ENCODE data around the gene PARP9.
A peak's percentile ranks its signal among the peaks of the same experiment; 100 is the strongest.

The PARP9 gene

GRCh38 chr3:122558605-122559004, 5.5 kb downstream of the PARP9 start:
- Histone ChIP-seq H3K9me3 (ENCODE audit: control insufficient read depth, insufficient read depth, low read length) (no peaks in the 10 kb centered on the region), H3K4me1 (ENCODE audit: insufficient read depth, low read length) (peaks cover 12% of the 10 kb centered on the region), H3K36me3 (ENCODE audit: insufficient read depth, low read length) (no peaks in the 10 kb centered on the region; the same call in 1 of the 2 replicates), H3K9ac (ENCODE audit: low read depth, low read length) (no peak overlapping the region)

DNA sequence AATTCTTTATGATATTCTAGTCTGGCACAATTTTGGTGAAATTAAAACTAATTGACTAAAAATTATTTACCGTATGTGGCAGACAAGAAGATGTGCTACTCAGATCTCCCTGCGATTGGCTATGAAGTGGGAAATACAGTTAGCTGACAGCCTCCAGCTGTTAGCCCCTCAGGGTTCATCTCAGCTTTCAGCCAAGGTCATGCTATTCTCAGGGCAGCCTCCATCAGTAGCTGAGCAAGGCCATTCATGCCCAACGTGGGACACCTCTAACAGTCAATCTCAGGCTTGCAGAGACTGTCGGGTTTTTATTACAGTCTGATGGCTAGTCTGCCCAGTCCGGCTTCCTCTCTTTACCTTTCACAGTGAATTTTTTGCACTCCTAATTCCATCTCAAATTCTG, 6.7 kb downstream of the PARP9 start:
- Histone ChIP-seq H3K9me3 (ENCODE audit: control insufficient read depth, insufficient read depth, low read length) (no peaks in the 10 kb centered on the region), H3K9ac (ENCODE audit: low read depth, low read length) (no peak overlapping the region), H3K36me3 (ENCODE audit: insufficient read depth, low read length) (no peaks in the 10 kb centered on the region; the same call in 1 of the 2 replicates), H3K4me1 (ENCODE audit: insufficient read depth, low read length) (peaks cover 12% of the 10 kb centered on the region)

DNA sequence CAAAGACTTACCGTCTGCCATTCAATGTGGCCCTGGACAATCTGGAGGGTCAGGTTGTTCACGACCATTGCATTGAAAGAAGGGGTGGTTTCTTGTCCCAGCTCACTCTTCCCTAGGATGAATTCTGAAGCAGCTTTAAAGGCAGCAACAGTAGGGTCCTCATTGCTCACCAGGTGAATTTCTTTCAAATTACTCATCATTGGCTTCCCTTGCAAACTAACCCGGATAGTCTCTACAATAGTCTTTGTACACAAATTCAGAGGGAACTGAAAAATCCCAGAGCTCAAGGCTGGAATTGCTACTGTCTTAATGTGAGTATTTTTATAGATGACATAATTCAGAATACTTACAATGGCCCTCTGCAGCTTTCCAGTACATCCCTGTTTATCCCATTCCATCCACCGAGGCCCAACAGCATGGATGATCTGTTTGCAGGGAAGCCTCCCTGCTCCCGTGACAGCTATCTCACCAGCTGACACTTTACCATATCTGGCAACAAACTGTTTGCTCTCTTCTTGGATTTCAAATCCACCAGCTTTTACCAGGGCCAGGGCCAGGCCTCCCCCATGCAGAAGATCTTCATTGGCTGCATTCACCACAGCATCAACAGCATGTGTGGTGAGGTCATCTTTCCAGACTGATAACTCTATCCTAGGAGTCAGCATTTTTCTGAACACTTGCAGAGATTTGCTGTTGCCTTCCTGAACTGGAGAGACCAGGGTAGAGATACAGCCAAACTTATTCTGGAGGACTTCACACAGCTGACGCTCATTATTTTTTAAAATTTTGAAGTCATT, 8.6 kb downstream of the PARP9 start:
- no peaks in the 10 kb centered on the region for H3K9me3 ChIP-seq (ENCODE audit: control insufficient read depth, insufficient read depth, low read length)
- H3K4me1 ChIP-seq (ENCODE audit: insufficient read depth, low read length), result peaks cover 12% of the 10 kb centered on the region
- H3K36me3 ChIP-seq (ENCODE audit: insufficient read depth, low read length), result no peaks in the 10 kb centered on the region; the same call in 1 of the 2 replicates
- H3K9ac ChIP-seq (ENCODE audit: low read depth, low read length), result no peak overlapping the region

GRCh38 chr3:122553171-122553570, 10.9 kb downstream of the PARP9 start:
- no peak overlapping the region for H3K9ac ChIP-seq (ENCODE audit: low read depth, low read length)
- no peaks in the 10 kb centered on the region for H3K9me3 ChIP-seq (ENCODE audit: control insufficient read depth, insufficient read depth, low read length)
- no peaks in the 10 kb centered on the region for H3K36me3 ChIP-seq (ENCODE audit: insufficient read depth, low read length)
- H3K4me1 ChIP-seq (ENCODE audit: insufficient read depth, low read length), result peaks cover 8% of the 10 kb centered on the region

- no peaks in the 10 kb centered on the region for H3K36me3 ChIP-seq (ENCODE audit: insufficient read depth, low read length)
- no peak overlapping the region for H3K9ac ChIP-seq (ENCODE audit: low read depth, low read length)
- H3K4me1 ChIP-seq (ENCODE audit: insufficient read depth, low read length), result no peaks in the 10 kb centered on the region; the same call in 1 of the 2 replicates
- no peaks in the 10 kb centered on the region for H3K9me3 ChIP-seq (ENCODE audit: control insufficient read depth, insufficient read depth, low read length)
Observed at GRCh38 chr3:122548619-122549018, 15.5 kb downstream of the PARP9 start.

DNA sequence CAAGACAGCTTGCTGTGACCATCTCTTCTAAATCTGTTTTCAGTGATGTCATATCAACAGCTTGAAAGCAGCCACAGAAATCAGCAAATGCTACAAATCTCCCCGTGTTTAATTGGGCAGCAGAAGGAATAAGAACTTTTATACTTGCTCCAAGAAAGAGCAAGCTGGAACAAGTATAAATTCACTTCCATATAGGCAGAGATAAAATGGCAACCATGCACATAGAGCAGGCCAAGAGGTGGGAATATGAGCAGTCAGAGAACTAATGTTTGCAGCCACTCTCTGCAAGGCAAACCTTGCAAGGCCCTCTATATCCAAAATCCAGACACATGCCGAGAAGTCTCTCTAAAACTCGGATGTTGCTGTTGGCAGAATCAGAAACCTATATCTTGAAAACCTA, 16.0 kb downstream of the PARP9 start:
- Histone ChIP-seq H3K36me3 (ENCODE audit: insufficient read depth, low read length) (no peaks in the 10 kb centered on the region), H3K4me1 (ENCODE audit: insufficient read depth, low read length) (no peaks in the 10 kb centered on the region; the same call in 1 of the 2 replicates), H3K9ac (ENCODE audit: low read depth, low read length) (no peak overlapping the region), H3K9me3 (ENCODE audit: control insufficient read depth, insufficient read depth, low read length) (no peaks in the 10 kb centered on the region)

DNA sequence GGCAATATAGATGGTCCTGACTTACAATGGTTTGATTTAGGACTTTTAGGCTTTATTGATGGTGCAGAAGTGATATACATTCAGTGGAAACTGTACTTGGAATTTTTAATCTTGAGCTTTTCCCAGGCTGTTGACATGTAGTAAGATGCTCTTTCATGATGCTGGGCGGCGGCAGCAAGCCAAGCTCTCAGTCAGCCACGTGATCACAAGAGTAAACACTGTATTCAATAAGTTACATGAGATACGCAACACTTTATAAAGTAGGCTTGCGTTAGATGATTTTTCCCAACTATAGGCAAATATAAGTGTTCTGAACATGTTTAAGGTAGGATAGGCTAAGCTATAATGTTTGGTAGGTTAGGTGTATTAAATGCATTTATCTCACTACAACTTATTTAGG, 17.9 kb downstream of the PARP9 start:
- no peak overlapping the region for H3K9ac ChIP-seq (ENCODE audit: low read depth, low read length)
- no peaks in the 10 kb centered on the region for H3K36me3 ChIP-seq (ENCODE audit: insufficient read depth, low read length)
- H3K4me1 ChIP-seq (ENCODE audit: insufficient read depth, low read length), result no peaks in the 10 kb centered on the region
- H3K9me3 ChIP-seq (ENCODE audit: control insufficient read depth, insufficient read depth, low read length), result no peaks in the 10 kb centered on the region

GRCh38 chr3:122538956-122539490, 25.1 kb downstream of the PARP9 start:
- H3K36me3 ChIP-seq (ENCODE audit: insufficient read depth, low read length), result no peaks in the 10 kb centered on the region; the same call in 1 of the 2 replicates
- H3K9me3 ChIP-seq (ENCODE audit: control insufficient read depth, insufficient read depth, low read length), result no peaks in the 10 kb centered on the region
- H3K9ac ChIP-seq (ENCODE audit: low read depth, low read length), result no peak overlapping the region
- H3K4me1 ChIP-seq (ENCODE audit: insufficient read depth, low read length), result peaks cover 31% of the 10 kb centered on the region

DNA sequence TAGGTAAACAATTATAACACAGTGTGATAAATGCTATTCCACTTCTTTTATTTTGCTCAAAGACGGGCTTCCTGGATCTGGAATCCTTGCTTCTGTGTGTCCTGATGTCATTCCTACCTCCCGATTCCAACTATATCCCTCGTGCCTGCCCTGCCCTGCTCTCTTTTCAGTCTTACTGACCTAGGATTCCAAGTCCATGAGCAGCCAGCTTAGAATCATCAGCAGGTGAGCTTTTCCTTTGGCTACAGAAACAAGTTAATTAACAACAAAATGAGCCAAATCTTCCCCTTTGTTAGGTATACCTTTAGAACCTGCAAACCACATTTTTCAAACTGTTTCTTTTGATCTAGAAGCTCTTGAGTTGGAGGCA, 27.5 kb downstream of the PARP9 start:
- peaks cover 34% of the 10 kb centered on the region for H3K4me1 ChIP-seq (ENCODE audit: insufficient read depth, low read length)
- no peaks in the 10 kb centered on the region for H3K9me3 ChIP-seq (ENCODE audit: control insufficient read depth, insufficient read depth, low read length)
- H3K9ac ChIP-seq (ENCODE audit: low read depth, low read length), result 0 out of 2 replicates have a peak overlapping the region, but pooled peaks have one; percentile 1
- H3K36me3 ChIP-seq (ENCODE audit: insufficient read depth, low read length), result no peaks in the 10 kb centered on the region; the same call in 1 of the 2 replicates

- Histone ChIP-seq H3K36me3 (ENCODE audit: insufficient read depth, low read length) (no peaks in the 10 kb centered on the region; the same call in 1 of the 2 replicates), H3K9ac (ENCODE audit: low read depth, low read length) (0 out of 2 replicates have a peak overlapping the region, but pooled peaks have one; percentile 1), H3K9me3 (ENCODE audit: control insufficient read depth, insufficient read depth, low read length) (no peaks in the 10 kb centered on the region), H3K4me1 (ENCODE audit: insufficient read depth, low read length) (peaks cover 34% of the 10 kb centered on the region)
Observed at GRCh38 chr3:122535964-122536631, 28.0 kb downstream of the PARP9 start.

DNA sequence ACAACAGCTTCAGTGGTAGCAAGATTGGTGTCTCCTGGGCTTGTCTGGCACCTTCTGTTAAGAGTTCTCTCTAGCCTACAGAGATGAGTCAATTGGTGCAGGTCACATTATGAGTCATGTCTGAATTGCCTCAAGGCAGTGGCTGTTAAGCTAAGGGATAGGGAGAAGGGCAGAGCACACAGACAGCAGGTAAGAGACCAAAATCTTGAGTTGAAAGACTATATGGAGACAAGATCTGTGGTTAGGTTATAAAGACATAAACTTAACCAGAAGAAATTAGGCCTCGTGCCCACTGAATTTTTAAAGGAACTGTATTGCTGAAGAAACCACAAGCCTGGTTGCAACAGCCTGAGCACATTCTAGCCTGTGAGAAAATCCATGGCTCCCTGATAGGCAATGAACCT, 30.2 kb downstream of the PARP9 start:
- Histone ChIP-seq H3K9me3 (ENCODE audit: control insufficient read depth, insufficient read depth, low read length) (no peaks in the 10 kb centered on the region), H3K36me3 (ENCODE audit: insufficient read depth, low read length) (no peaks in the 10 kb centered on the region; the same call in 1 of the 2 replicates), H3K4me1 (ENCODE audit: insufficient read depth, low read length) (peaks cover 34% of the 10 kb centered on the region), H3K9ac (ENCODE audit: low read depth, low read length) (no peak overlapping the region)

DNA sequence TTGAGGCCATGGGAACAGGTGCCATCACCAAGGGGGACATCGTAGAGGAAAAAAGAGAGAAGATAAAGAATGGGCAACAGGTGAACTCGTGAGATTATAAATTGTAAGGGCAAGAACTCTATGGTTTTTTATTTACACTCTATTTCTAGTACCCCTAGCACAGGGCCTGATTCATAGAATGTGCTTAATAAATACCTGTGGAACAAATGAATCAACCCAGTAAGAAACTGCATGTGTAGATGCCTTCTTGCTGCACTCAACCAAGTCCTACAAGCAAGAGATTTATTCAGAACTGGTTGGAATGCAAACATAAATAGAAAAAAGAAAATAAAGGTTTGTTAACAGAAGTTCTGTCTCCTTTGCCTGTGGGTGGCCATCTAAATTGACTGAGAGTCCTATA, 30.6 kb downstream of the PARP9 start:
- Histone ChIP-seq H3K36me3 (ENCODE audit: insufficient read depth, low read length) (no peaks in the 10 kb centered on the region; the same call in 1 of the 2 replicates), H3K4me1 (ENCODE audit: insufficient read depth, low read length) (peaks cover 34% of the 10 kb centered on the region), H3K9ac (ENCODE audit: low read depth, low read length) (no peak overlapping the region), H3K9me3 (ENCODE audit: control insufficient read depth, insufficient read depth, low read length) (no peaks in the 10 kb centered on the region)

DNA sequence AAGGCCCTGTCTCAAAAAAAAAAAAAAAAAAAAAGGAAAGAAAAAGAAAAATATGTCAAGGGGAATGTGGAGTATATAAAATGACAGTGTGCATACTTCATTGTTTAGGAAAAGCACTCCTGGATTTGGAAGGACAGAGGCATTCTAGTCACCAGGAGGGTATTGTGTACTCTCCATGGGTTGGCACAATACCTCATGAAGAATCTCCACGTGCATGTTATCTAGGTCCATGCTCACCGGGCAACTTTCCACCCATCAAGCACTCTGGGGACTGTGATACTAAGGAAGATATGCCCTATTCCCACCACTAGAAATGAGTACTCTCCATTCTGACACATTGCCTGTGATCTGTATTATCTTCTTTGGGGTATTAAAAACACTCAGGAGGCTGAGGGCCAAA, 33.9 kb downstream of the PARP9 start:
- Histone ChIP-seq H3K36me3 (ENCODE audit: insufficient read depth, low read length) (no peaks in the 10 kb centered on the region; the same call in 1 of the 2 replicates), H3K9ac (ENCODE audit: low read depth, low read length) (no peak overlapping the region), H3K9me3 (ENCODE audit: control insufficient read depth, insufficient read depth, low read length) (no peaks in the 10 kb centered on the region), H3K4me1 (ENCODE audit: insufficient read depth, low read length) (peaks cover 8% of the 10 kb centered on the region; the same call in 1 of the 2 replicates)

- Histone ChIP-seq H3K9ac (ENCODE audit: low read depth, low read length) (no peak overlapping the region), H3K36me3 (ENCODE audit: insufficient read depth, low read length) (no peaks in the 10 kb centered on the region), H3K4me1 (ENCODE audit: insufficient read depth, low read length) (no peaks in the 10 kb centered on the region), H3K9me3 (ENCODE audit: control insufficient read depth, insufficient read depth, low read length) (no peaks in the 10 kb centered on the region)
Observed at GRCh38 chr3:122523317-122523716, 40.8 kb downstream of the PARP9 start.
